CD4-positive, alpha-beta T cell treated with Interleukin-6 at 100 ng/mL for 8 hours (primary cell): ENCODE measurements around the gene LRP11.
A peak's percentile ranks its signal among the peaks of the same experiment; 100 is the strongest.
"Not testable (repeated sequence)": the region's sequence is repeated elsewhere in the genome, so short reads cannot be mapped to it uniquely, and the experiment has no call there.

Source experiments
- DNase-seq: peaks from one replicate; pipeline ENCODE4 v3.0.0-alpha.2; 2020; ENCODE audit warnings: mixed read lengths, low spot score

LRP11 gene, protein sequence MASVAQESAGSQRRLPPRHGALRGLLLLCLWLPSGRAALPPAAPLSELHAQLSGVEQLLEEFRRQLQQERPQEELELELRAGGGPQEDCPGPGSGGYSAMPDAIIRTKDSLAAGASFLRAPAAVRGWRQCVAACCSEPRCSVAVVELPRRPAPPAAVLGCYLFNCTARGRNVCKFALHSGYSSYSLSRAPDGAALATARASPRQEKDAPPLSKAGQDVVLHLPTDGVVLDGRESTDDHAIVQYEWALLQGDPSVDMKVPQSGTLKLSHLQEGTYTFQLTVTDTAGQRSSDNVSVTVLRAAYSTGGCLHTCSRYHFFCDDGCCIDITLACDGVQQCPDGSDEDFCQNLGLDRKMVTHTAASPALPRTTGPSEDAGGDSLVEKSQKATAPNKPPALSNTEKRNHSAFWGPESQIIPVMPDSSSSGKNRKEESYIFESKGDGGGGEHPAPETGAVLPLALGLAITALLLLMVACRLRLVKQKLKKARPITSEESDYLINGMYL

DNA sequence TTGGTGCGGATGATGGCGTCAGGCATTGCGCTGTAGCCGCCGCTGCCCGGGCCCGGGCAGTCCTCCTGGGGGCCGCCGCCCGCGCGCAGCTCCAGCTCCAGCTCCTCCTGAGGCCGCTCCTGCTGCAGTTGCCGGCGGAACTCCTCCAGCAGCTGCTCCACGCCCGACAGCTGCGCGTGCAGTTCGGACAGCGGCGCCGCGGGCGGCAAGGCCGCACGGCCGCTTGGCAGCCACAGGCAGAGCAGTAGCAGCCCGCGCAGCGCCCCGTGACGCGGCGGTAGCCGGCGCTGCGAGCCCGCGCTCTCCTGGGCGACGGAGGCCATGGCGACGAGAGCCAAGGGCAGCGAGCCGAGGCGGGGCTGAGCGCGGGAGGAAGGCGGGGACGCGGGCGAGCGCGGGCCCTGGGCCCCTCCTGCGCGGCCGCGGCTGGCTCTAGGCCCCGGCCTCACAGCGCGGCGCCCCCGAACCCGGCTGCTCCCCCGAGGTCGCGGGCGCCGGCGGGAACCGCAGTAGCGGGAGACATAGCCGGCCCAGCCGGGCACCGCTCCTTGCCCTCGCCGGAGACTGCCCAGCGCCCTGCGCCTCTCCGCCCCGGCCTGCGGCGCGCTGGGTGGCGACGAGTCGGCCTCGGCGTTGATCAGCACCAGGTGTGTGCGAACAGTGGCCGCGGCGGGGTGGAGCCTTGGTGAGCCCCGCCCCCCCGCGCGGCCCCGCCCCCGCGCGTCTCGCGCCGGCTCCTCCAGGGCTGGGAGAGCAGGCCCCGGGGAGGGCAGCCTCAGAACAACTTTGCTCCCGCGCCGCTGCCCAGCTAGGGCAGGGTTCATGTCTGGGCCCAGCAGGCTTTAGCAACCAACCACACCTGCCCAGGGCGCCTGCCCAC is at the start of gene LRP11:
LRP11 (minus strand) TSS at position 662 of the 880 bp plus-strand sequence; CDS start at position 323, 339 bp downstream.
- DNase-seq: peak; percentile 78

DNA sequence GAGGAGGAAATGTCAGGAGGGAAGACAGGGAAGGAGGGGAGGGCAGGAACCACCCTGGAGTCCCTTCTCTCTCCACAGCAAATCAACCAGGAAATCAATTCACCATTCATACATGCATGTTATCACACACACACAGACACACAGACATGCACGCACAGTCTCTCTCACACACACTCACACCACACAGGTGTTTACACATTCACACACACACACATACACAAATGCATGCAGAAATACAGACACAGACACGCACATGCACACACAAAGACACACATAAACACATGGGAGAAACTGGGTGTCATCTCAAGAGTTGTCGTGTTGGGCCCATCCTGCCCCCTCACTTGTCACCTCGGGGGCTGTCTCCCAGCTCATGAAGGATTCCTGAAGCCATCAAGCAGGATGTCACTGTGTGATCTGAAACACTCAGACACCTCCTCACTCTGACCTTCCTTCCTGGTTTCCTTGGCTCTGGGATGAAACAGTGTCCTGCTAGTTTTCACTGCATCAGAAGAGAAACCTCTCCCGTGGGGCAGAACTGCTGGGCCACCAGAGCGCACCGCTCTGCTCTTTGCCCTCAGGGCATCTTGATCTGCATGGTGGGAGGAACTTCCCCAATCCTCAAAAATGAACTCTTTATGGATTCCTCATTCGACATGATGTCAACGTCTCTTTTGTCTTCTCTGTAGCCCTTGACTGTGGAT is 49.5 kb upstream of the LRP11 start:
- DNase-seq: no peak

DNA sequence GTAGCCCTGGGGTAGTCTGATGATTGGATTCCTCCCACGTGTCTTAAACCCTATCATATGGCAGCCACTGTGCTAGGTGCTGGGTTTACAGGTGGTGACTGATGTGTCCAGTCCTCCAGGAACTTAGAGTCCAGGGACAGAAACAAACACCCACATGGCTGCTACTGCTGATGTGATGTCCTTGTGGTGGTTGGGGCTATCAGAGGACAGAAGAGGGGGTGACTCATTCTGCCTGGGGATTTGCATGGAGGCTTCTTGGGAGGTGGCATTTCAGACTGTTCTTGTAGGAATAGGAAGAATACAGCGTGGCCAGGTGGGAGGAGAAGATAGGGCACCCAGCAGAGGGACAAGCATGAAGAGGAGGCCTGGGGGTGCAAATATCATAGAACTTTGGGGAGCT is 48.9 kb upstream of the LRP11 start:
- no peak for DNase-seq

DNA sequence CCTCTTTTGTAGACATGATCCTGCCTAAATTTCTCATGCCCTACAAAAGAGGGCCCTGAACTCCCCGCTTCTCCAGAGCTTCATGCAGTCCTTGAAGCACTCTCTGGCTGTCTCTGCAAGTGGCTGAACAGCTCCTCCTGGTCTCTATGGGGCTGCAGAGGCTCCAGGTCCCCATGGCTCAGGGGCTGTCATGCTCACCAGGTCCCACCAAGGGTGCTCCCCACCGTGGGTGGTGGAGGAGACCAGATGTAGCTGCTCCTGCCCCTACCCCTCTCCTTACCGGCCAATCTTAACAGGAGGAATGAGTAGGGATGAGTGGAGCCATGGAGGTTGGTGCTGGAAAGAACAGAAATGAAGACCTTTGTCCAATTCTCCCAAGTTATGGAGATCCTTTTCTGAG is 48.5 kb upstream of the LRP11 start:
- not testable (repeated sequence) for DNase-seq

DNA sequence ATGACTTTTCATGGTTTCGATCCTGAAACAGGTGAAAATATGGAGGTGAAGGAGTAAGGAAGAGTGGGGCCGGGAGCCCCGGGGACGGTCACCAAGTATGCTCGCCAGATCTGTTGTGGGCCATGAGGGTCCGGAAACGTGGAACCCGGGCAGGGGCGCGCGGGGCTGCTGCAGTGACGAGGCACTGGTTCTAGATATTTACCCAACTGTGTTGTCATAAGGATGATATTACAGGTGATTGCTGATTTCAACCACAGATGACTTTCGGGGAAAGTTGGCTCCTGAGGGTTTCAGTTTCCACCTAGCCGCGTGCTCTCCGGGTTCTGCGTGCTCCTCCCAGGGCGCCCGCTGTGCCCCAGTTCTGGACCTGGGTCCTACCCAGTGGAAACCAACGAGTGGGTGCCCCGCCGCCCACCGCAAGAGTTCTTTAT is 46.6 kb upstream of the LRP11 start:
- DNase-seq: no peak

DNA sequence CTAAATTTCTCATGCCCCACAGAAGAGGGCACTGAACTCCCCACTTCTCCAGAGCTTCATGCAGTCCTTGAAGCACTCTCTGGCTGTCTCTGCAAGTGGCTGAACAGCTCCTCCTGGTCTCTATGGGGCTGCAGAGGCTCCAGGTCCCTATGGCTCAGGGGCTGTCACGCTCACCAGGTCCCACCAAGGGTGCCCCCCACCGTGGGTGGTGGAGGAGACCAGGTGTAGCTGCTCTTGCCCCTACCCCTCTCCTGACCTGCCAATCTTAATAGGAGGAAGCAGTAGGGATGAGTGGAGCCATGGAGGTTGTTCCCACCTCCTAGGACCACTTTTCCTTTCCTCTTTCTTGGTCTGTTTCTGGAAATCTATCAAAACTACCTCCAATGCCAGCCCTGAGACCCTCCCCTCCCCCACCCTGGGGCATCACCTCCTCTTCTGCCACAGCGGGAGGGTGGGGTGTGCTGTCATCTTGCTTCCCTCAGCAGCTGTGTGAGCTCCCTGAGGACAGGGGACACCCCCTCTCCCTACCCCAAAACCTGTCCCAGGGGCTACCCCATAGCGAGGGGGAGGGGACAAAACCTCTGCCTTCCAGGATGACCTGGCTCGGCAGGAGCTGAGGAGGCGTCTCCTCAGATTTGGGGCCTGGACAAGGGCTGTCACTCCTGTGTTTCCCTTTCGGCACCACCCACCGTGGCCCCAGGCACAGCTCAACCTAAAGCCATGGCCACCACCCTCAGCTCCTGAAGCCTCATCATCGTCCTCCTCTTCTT is 45.7 kb upstream of the LRP11 start:
- no peak for DNase-seq

DNA sequence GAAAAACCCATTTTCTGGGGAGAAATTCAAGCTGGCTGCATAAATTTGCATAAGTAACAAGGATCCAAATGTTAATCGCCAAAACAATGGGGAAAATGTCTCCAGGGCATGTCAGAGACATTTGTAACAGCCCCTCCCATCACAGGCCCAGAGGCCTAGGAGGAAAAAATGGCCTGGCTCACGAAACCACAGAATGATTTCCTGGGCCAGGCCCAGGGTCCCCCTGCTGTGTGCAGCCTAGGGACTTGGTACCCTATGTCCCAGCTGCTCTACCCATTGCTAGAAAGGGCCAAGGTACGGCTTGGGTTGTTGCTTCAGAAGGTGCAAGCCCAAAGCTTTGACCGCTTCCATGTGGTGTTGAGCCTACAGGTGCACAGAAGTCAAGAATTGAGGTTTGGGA is 44.3 kb upstream of the LRP11 start:
- not testable (repeated sequence) for DNase-seq

DNA sequence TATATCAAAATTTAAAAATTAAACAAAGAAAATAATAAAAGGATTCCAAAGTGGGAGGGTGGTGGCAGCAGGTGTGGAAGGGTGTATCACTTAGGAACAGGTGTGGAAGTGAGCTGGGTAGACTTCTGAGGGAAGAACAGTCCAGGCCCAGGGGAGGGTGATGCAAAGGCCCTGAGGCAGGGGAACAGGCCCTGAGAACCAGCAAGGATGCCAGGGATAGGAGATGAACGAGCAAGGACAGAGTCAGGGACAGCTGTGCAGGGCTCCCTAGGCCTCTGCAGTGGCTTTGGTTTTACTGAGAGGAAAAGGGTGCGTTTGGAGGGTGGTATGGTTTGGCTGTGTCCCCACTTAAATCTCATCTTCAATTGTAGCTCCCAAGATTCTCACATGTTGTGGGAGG is 43.2 kb upstream of the LRP11 start:
- DNase-seq: no peak

DNA sequence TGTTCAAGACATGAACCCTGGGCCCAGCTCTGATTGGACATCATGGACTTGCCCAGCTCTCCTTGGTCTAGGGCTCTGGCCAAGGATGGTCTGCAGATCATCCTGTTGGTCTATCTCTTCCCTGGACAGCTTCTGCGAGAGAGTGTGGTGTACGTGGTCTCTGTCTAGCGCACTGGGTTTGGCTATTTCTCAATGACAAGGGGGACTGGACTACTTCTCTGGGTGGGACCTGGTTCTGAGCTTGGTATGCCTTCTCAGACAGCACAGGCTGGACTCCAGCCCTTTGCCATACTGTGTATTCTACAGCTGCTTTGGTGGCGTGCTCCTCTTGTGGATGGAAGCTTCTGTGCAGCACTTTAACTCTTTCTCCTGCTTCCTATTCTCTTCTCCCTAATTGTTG is 42.2 kb upstream of the LRP11 start:
- DNase-seq: no peak

DNA sequence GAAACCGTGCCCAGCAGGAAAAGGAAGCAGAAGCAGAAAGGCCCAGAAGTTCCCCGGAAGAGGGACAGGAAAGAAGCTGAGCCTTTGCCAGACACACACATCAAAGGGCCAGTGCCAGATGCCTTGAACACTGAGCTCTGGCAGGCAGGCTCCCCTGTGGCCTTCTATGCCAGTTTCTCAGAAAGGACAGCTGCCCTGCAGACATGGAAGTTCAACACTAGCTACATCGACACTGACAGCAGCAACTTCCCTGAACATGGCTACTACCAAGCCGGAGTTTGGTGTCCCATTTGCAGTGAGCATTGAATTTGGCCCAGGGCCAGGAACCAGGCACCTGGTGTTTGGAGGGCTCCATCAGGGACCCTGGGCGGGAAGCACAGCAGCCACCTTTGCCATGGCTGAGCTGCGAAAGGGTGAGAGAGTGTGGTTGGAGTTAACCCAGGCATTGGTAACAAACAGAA is 41.8 kb upstream of the LRP11 start:
- DNase-seq: no peak

DNA sequence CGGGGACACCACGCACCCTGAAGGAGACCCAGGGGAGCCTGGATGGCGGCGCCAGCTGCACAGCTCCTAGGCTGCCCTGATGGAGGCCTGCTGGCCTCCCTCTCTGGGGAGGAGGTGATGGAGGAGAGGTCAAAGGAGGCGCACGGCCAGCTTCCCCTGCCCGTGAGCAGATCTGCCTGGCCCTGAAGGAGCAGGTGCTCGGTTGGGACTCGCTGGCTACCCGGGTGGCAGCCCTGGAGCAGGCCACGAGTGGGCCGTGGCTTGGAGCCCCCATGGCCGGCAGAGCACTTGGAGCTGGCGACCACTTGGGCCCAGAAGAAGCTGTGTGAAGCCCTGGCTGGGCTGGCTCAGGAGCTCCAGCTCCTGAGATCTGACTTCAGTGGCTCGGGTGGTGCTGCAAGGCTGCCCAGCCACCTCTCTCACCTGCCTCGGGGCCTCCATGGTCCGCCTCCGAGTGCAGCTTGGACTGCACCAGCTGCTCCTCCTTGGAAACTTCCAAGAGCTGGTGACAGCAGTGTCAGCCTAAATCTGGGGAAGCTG is 41.3 kb upstream of the LRP11 start:
- DNase-seq: no peak

DNA sequence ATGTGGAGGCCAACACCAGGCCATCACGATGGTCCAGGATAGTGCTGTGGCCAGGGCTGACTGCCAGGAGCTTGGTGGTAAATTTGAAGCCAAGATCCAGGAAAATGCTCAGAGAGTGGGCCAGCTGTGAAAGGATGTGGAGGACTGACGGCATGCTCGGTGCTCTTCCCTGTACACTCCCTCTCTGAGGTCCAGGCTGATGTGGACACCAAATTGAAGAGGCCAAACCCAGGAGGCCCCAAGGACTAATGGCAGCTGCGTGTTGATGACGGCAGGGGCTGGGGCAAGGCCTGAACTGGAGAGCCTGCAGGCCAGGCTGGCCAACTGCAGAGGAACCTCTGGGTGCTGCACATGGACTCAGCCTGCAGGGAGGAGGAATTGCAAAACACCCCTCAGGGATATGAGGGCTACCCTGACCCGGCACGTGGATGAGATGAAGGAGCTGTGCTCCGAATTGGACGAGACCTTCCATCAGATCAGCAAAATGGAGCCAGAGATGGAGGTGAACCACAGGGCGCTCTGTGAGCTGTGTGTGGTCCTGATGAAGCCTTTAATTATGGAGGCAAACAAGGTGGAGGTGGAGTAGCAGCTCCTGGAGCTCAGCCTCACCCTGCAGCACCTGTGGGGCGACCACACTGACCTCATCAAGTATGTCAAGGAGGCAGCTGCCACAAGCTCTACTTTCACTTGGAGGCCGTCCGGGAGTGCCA is 40.7 kb upstream of the LRP11 start:
- no peak for DNase-seq

DNA sequence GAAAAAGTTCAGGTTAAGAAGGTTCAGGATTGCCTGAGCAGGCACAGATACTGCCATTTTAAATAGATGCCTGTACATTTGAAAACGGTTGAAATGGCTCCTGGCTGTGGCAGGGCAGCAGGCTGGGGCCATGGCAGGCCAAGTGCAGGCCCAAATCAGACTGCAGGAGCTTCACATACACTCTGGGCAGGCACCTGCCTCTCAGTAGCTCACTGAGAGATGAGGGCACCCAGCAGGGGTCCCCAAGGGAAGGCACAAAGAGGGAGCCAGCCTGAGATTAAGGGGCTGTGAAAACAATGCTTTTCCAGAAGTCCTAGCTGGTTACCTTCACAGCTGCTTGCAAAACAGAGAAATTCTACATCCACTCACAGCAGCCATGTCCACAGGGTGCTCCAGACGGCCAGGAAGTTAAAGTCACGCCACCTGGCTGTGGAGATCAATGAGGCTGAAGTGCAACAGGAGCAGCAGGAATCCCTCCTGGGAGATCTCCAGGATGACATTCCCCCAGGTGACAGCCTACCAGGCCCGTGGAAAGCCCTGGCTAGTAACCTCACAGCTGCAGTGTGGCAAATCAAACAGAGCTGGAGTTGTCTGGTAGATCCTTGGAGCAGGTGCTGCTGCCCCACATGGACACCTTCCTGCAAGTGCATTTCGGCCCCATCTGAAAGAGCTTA is 39.9 kb upstream of the LRP11 start:
- DNase-seq: no peak

DNA sequence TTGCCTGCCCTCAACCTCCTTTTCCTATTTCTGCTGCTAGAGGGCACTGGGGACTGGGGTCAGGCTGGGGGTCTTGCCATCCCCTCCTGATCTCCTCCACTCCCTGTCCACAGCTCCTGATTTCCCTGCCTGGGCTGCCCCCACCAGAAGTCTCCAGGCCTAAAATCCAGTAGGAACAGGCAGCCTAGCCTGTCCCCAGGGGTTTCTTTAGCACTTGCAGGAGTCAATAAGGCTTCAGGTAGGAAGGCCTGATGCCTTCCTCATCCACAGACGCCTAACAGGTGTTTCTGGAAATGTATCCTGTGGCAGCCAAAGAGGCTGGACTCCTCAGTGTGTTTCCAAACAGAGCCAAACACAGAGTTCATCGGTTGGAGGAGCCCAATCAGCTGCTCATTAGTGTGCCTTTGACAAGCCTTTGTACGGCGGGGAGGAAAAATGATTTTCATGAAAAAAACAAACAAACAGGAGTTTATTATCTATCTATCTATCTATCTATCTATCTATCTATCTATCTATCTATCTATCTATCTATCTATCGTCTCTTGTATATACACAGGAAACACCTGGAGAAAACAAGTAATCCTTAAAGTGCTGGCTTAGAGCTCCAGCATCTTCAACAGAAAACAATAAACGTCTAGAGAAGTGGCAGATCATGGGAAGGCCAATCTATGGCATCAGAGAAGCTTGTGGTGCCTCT is 37.4 kb upstream of the LRP11 start:
- no peak for DNase-seq

DNA sequence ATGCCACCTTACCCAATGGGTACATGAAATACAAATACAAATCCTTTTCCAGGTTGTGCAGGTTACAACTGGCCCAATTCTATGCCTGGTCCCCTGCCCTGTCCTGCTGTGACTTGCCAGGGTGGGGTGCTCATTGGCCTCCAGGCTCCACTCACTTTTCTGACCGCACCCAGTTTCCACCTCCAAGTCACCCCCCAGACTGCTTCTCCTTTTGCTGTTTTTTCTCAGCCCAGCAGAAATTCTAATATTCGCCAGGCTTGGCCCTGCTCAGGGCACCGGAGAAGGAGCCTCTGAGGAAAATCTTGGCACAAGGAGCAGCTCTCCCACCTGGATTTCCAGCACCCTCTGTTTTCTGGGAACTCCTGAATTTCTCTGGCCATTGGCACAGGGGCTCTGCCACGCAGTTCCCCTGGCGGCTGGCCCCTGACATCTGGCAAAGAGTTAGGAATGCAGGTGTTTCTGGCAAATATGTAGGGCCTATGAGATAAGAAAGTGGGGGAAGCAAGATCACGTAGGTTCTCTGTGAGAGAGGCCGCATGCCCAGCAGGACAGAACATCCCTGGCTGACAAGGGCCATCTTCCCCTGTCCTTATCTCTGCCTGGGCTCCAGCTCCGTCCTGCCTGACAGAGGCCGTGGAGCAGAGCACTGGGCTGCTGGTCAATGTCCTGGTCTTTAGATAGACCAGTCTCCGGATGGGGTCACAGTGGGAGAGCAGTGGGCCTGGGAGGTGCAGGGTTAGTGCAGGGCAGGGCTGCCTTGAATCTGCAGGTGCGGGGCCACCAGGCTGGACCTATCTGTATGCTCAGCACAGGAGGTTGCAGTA is 36.7 kb upstream of the LRP11 start:
- DNase-seq: no peak

DNA sequence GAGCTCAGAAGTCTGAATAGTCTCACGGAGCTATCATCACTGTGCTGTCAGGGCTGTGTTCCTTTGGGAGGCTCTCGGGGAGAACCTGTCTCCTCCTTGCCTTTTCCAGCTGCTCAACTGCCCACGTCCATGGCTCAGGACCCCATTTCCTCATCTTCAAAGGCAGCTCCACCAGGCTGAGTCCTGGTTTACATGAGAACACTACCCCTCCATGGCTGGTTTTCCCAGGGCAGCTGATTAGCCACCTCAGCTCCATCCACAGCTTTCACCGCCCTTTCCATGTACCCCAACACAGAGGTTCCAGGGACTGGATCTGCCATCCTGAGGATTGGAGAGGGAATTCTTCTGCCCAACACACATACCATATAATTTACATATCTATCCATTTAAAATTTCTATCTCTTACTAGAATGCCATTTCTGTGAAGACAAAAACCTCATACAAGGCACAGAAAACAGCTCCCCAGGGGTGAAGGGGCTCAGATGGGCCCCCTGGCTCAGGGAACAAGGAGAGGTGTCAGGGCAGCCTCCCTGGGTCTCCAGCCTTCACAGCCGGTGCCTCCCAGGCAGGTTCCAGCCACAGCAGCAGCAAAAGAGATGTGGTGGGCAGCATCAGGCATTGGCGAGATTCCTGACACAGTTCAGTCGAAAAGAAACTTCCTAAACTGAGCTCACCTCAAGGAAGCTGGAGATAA is 35.9 kb upstream of the LRP11 start:
- DNase-seq: no peak

DNA sequence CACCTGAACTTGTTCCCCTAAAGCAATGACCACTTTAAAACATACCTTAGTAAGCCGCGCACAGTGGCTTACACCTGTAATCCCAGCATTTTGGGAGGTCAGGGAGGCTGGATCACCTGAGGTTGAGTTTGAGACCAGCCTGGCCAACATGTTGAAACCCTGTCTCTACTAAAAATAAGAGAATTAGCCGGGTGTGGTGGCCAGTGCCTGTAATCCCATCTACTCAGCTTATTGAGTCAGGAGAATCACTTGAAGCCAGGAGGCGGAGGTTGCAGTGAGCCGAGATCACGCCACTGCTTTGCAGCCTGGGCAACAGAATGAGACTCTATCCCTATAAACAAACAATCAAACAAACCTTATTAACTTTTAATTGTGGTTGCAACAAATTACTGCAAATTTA is 35.3 kb upstream of the LRP11 start:
- no peak for DNase-seq

DNA sequence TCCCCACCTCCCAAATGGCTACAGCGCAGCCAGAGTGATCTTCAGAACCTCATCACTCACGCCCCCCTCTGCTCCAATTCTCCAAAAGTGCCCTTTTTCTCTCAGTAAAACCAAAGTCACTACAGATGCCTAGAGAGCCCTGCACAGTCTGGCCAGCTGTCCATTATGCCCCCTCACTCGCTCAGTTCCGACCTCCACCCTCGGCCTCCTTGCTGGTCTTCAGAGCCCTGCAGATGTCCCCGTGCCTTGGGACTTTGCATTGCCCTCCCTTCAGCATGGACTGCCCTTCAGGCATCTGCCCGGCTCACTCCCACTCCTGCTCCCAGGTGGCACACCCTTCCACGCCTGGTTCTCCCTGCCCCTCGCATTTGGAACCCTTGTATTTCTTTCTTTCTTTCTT is 34.8 kb upstream of the LRP11 start:
- no peak for DNase-seq
